ENCODE results near the gene CAPN3.

Gene CAPN3

GRCh38 chr15:42374810-42375209 is 15.5 kb downstream of the CAPN3 start (continued):
- TF ChIP-seq ZBTB11 (tag by site-specific recombination; conservative IDR thresholded peaks at IDR 0.05; ENCODE audit: low read depth) (peak; percentile 42; the same call in 1 of the 2 replicates), ZNF544 (tag by site-specific recombination; IDR thresholded peaks at IDR 0.05) (no peak), HOXA7 (CRISPR knock-in tag; IDR thresholded peaks at IDR 0.05; ENCODE audit: borderline replicate concordance) (no peak), ZBTB49 (tag by site-specific recombination; IDR thresholded peaks at IDR 0.05; ENCODE audit: low read depth) (no peak), ZNF629 (tag by site-specific recombination; IDR thresholded peaks at IDR 0.05) (no peak), ZNF426 (tag by site-specific recombination; IDR thresholded peaks at IDR 0.05) (peak; percentile 69), SCRT1 (tag by site-specific recombination; IDR thresholded peaks at IDR 0.05; ENCODE audit: borderline replicate concordance) (no peak), ZNF670 (tag by site-specific recombination; IDR thresholded peaks at IDR 0.05; ENCODE audit: low read depth) (no peak), SETDB1 (IDR thresholded peaks at IDR 0.05; ENCODE audit: insufficient read length, low read length) (no peak), OVOL3 (tag by site-specific recombination; IDR thresholded peaks at IDR 0.05) (no peak), GLI2 (tag by site-specific recombination; IDR thresholded peaks at IDR 0.05; ENCODE audit: borderline replicate concordance, low read depth) (peak; percentile 12; the same call in 1 of the 2 replicates), ZNF214 (tag by site-specific recombination; IDR thresholded peaks at IDR 0.05; ENCODE audit: borderline replicate concordance) (no peak), GFI1B (tag by site-specific recombination; IDR thresholded peaks at IDR 0.05) (no peak), ZNF654 (tag by site-specific recombination; IDR thresholded peaks at IDR 0.05; ENCODE audit: low read depth) (peak; percentile 11; the same call in 1 of the 2 replicates), PRDM4 (tag by site-specific recombination; IDR thresholded peaks at IDR 0.05) (no peak), ZNF518A (tag by site-specific recombination; conservative IDR thresholded peaks at IDR 0.05; ENCODE audit: low read depth) (peak; percentile 72; the same call in 1 of the 2 replicates), ZNF174 (tag by site-specific recombination; IDR thresholded peaks at IDR 0.05) (no peak), ZNF416 (tag by site-specific recombination; IDR thresholded peaks at IDR 0.05) (no peak), ZNF248 (tag by site-specific recombination; IDR thresholded peaks at IDR 0.05) (no peak), ZFHX2 (tag by site-specific recombination; conservative IDR thresholded peaks at IDR 0.05) (no peak)
- TF ChIP-seq, protein P1, sequence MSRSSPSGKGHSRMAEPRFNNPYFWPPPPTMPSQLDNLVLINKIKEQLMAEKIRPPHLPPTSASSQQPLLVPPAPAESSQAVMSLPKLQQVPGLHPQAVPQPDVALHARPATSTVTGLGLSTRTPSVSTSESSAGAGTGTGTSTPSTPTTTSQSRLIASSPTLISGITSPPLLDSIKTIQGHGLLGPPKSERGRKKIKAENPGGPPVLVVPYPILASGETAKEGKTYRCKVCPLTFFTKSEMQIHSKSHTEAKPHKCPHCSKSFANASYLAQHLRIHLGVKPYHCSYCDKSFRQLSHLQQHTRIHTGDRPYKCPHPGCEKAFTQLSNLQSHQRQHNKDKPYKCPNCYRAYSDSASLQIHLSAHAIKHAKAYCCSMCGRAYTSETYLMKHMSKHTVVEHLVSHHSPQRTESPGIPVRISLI (tag by site-specific recombination; IDR thresholded peaks at IDR 0.05) = no peak
- TF ChIP-seq, protein P2, sequence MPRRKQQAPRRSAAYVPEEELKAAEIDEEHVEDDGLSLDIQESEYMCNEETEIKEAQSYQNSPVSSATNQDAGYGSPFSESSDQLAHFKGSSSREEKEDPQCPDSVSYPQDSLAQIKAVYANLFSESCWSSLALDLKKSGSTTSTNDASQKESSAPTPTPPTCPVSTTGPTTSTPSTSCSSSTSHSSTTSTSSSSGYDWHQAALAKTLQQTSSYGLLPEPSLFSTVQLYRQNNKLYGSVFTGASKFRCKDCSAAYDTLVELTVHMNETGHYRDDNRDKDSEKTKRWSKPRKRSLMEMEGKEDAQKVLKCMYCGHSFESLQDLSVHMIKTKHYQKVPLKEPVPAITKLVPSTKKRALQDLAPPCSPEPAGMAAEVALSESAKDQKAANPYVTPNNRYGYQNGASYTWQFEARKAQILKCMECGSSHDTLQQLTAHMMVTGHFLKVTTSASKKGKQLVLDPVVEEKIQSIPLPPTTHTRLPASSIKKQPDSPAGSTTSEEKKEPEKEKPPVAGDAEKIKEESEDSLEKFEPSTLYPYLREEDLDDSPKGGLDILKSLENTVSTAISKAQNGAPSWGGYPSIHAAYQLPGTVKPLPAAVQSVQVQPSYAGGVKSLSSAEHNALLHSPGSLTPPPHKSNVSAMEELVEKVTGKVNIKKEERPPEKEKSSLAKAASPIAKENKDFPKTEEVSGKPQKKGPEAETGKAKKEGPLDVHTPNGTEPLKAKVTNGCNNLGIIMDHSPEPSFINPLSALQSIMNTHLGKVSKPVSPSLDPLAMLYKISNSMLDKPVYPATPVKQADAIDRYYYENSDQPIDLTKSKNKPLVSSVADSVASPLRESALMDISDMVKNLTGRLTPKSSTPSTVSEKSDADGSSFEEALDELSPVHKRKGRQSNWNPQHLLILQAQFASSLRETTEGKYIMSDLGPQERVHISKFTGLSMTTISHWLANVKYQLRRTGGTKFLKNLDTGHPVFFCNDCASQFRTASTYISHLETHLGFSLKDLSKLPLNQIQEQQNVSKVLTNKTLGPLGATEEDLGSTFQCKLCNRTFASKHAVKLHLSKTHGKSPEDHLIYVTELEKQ (tag by site-specific recombination; IDR thresholded peaks at IDR 0.05; ENCODE audit: borderline replicate concordance) = no peak

Data from HEK293 (cell line).